GM12878 (cell line): ENCODE data around the gene SET. TPM values are rescaled to one million over a fixed set of nuclear protein-coding genes. Genes with fewer than 3 reads are reported as not detected.

Experiments
- ASH2L ChIP-seq: fragments of 300-600, 200-600 bp; sonication (generic); IDR thresholded peaks from 2 replicates; pipeline ENCODE4 v1.6.1; 2017; ENCODE audit warnings: low read depth, mild to moderate bottlenecking, borderline replicate concordance
- CBX5 ChIP-seq: sonication (generic); IDR thresholded peaks from 2 replicates; pipeline ENCODE4 v1.6.1; 2016; ENCODE audit warnings: low read depth, moderate library complexity, mild to moderate bottlenecking, inconsistent platforms
- CEBPB ChIP-seq, 2 experiments: fragments of 150-350 bp in 1 of 2; IDR thresholded peaks; 2 replicates each; pipeline ENCODE4 v1.6.1; 2012 to 2014; ENCODE audit warnings: low read depth in 2 of 2, low read length in 2 of 2, borderline replicate concordance in 1 of 2, inconsistent platforms in 1 of 2
- HCFC1 ChIP-seq: fragments of 150-350 bp; IDR thresholded peaks from 2 replicates; pipeline ENCODE4 v1.6.1; 2014; ENCODE audit warnings: low read length
- MTA3 ChIP-seq: IDR thresholded peaks from 2 replicates; pipeline ENCODE4 v1.6.1; 2012; ENCODE audit warnings: low read length, inconsistent platforms, borderline replicate concordance
- MYC ChIP-seq: IDR thresholded peaks from 2 replicates; pipeline ENCODE4 v1.6.1; 2011; ENCODE audit warnings: mild to moderate bottlenecking, low read length, moderate library complexity, inconsistent platforms; ENCODE audit not compliant: insufficient read depth, insufficient replicate concordance, insufficient read length, severe bottlenecking
- POLR2A ChIP-seq: IDR thresholded peaks from 2 replicates; pipeline ENCODE4 v1.6.1; 2011; ENCODE audit warnings: low read depth, mild to moderate bottlenecking, low read length
- RBBP5 ChIP-seq: fragments of 200-600 bp; sonication (generic); conservative IDR thresholded peaks from 2 replicates; pipeline ENCODE4 v1.6.1; 2016
- RELA ChIP-seq: fragments of 450-650 bp; IDR thresholded peaks from 2 replicates; pipeline ENCODE4 v1.8.0; 2014; ENCODE audit warnings: borderline replicate concordance; ENCODE audit not compliant: partially characterized antibody
- SPI1 ChIP-seq: IDR thresholded peaks from 2 replicates; pipeline ENCODE4 v1.6.1; 2011; ENCODE audit warnings: low read depth, mild to moderate bottlenecking, low read length, moderate library complexity, borderline replicate concordance; ENCODE audit not compliant: insufficient read depth
- SREBF2 ChIP-seq: IDR thresholded peaks from 2 replicates; pipeline ENCODE4 v1.6.1; 2012; ENCODE audit warnings: mild to moderate bottlenecking, low read length
- TCF7 ChIP-seq: IDR thresholded peaks from 2 replicates; pipeline ENCODE4 v1.6.1; 2014; ENCODE audit warnings: antibody characterized with exemption, borderline replicate concordance
- ZNF274 ChIP-seq: IDR thresholded peaks from one replicate; pipeline ENCODE4 v1.8.0; 2011; ENCODE audit not compliant: insufficient read length, insufficient read depth
- polyA plus RNA-seq, 11 experiments: library from polyadenylated mRNA; depleted of rRNA in 4 of 11; unstranded in 6 of 11; stranded (reverse) in 5 of 11; fragments of >200 nt; fragmentation: Nextera tagmentation in 4 of 11; fragmentation: Illumina TruSeq in 1 of 11; extraction: Ambion mirVana in 4 of 11; extraction: Trizol in 1 of 11; gene quantifications; 1 replicate in 1 of 11; 2 replicates in 10 of 11; pipeline versions ENCODE4 v1.2.1 to v1.2.3, GENCODE V29; 2011 to 2016; ENCODE audit warnings: inconsistent platforms in 2 of 11, missing spikeins in 2 of 11, low read depth in 1 of 11
- total RNA-seq, 4 experiments: library from RNA; depleted of rRNA in 3 of 4; stranded (reverse); fragments of >200 nt in 3 of 4; fragmentation: Illumina TruSeq in 1 of 4; extraction: Trizol in 1 of 4; gene quantifications; 2 replicates each; pipeline versions ENCODE4 v1.2.1 to v1.2.3, GENCODE V29; 2013 to 2021
- TF ChIP-seq, protein P1 (sequence below): fragments of 450-650 bp; IDR thresholded peaks from 2 replicates; pipeline ENCODE4 v1.6.1; 2017; ENCODE audit warnings: mild to moderate bottlenecking, moderate library complexity
- TF ChIP-seq, protein P2 (sequence below): fragments of 150-350 bp; IDR thresholded peaks from 2 replicates; pipeline ENCODE4 v1.6.1; 2016; ENCODE audit warnings: low read depth, low read length
- TF ChIP-seq, protein P3 (sequence below): IDR thresholded peaks from 2 replicates; pipeline ENCODE4 v1.6.1; 2011; ENCODE audit warnings: borderline replicate concordance, low read depth, mild to moderate bottlenecking, moderate library complexity, low read length; ENCODE audit not compliant: insufficient read depth, poor library complexity, severe bottlenecking
- TF ChIP-seq, protein P4 (sequence below): fragments of 450-650 bp; IDR thresholded peaks from 2 replicates; pipeline ENCODE4 v1.6.1; 2017; ENCODE audit warnings: low read depth, mild to moderate bottlenecking, moderate library complexity

The SET gene
- total and polyA plus RNA-seq, 10 of the 15 experiments (the other 5 are each of a cell fraction or from before 2014, with no cell fraction given): 284 to 706 (median 445) TPM

DNA sequence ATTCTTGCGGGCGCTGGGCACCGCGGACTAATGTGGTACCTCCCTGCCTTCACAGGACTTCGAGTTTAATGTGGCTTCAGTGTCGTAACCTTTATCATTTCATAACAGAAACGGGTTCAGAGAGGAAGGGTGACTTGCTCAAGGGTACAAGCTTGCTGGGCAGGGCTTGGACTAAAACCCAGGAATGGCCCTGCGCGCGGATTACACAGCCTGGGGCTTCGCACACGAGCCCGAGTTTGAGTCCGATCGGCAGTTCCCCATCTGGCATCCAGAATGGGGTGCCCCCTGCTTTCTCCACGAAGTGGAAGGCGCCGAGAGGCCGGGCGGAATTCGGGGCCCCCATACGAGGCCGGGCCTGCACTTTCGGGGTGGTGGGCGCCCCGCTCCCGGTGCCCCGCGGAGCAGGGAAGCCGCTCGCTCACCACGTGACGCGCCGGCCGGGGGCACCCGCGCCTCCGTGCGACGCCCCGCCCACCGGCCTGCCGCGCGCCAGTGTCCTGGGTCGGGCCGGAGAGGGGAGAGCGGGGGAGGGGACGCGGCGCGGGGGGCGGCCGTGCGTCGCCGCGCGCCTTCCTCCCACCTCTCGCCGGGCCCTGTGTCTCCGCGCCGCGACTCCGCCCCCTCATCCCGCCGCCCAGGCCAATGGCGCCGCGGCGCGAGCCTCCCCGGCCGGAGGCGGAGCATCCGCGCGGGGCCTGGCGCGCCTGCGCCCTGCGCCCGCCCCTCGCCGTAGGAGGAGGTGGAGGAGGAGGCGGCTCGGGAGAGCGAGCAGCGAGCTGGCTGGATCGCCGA is at the start of gene SET (continued):
- TF ChIP-seq ZNF274 (no peak), CBX5 (no peak), CEBPB (IDR thresholded peaks at IDR 0.05; ENCODE audit: borderline replicate concordance in 1 of 2, low read depth in 2 of 2, low read length in 2 of 2) (no peak), POLR2A (peak; percentile 90), MTA3 (no peak), RELA (no peak), SREBF2 (no peak), HCFC1 (peak; percentile 32; the same call in 1 of the 2 replicates), TCF7 (no peak), RBBP5 (no peak), MYC (peak; percentile 42), ASH2L (no peak), SPI1 (no peak)
- TF ChIP-seq, protein P1, sequence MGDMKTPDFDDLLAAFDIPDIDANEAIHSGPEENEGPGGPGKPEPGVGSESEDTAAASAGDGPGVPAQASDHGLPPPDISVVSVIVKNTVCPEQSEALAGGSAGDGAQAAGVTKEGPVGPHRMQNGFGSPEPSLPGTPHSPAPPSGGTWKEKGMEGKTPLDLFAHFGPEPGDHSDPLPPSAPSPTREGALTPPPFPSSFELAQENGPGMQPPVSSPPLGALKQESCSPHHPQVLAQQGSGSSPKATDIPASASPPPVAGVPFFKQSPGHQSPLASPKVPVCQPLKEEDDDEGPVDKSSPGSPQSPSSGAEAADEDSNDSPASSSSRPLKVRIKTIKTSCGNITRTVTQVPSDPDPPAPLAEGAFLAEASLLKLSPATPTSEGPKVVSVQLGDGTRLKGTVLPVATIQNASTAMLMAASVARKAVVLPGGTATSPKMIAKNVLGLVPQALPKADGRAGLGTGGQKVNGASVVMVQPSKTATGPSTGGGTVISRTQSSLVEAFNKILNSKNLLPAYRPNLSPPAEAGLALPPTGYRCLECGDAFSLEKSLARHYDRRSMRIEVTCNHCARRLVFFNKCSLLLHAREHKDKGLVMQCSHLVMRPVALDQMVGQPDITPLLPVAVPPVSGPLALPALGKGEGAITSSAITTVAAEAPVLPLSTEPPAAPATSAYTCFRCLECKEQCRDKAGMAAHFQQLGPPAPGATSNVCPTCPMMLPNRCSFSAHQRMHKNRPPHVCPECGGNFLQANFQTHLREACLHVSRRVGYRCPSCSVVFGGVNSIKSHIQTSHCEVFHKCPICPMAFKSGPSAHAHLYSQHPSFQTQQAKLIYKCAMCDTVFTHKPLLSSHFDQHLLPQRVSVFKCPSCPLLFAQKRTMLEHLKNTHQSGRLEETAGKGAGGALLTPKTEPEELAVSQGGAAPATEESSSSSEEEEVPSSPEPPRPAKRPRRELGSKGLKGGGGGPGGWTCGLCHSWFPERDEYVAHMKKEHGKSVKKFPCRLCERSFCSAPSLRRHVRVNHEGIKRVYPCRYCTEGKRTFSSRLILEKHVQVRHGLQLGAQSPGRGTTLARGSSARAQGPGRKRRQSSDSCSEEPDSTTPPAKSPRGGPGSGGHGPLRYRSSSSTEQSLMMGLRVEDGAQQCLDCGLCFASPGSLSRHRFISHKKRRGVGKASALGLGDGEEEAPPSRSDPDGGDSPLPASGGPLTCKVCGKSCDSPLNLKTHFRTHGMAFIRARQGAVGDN: peak; percentile 67
- TF ChIP-seq, protein P2, sequence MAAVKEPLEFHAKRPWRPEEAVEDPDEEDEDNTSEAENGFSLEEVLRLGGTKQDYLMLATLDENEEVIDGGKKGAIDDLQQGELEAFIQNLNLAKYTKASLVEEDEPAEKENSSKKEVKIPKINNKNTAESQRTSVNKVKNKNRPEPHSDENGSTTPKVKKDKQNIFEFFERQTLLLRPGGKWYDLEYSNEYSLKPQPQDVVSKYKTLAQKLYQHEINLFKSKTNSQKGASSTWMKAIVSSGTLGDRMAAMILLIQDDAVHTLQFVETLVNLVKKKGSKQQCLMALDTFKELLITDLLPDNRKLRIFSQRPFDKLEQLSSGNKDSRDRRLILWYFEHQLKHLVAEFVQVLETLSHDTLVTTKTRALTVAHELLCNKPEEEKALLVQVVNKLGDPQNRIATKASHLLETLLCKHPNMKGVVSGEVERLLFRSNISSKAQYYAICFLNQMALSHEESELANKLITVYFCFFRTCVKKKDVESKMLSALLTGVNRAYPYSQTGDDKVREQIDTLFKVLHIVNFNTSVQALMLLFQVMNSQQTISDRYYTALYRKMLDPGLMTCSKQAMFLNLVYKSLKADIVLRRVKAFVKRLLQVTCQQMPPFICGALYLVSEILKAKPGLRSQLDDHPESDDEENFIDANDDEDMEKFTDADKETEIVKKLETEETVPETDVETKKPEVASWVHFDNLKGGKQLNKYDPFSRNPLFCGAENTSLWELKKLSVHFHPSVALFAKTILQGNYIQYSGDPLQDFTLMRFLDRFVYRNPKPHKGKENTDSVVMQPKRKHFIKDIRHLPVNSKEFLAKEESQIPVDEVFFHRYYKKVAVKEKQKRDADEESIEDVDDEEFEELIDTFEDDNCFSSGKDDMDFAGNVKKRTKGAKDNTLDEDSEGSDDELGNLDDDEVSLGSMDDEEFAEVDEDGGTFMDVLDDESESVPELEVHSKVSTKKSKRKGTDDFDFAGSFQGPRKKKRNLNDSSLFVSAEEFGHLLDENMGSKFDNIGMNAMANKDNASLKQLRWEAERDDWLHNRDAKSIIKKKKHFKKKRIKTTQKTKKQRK: no peak
- TF ChIP-seq, protein P3, sequence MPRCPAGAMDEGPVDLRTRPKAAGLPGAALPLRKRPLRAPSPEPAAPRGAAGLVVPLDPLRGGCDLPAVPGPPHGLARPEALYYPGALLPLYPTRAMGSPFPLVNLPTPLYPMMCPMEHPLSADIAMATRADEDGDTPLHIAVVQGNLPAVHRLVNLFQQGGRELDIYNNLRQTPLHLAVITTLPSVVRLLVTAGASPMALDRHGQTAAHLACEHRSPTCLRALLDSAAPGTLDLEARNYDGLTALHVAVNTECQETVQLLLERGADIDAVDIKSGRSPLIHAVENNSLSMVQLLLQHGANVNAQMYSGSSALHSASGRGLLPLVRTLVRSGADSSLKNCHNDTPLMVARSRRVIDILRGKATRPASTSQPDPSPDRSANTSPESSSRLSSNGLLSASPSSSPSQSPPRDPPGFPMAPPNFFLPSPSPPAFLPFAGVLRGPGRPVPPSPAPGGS: no peak
- TF ChIP-seq, protein P4, sequence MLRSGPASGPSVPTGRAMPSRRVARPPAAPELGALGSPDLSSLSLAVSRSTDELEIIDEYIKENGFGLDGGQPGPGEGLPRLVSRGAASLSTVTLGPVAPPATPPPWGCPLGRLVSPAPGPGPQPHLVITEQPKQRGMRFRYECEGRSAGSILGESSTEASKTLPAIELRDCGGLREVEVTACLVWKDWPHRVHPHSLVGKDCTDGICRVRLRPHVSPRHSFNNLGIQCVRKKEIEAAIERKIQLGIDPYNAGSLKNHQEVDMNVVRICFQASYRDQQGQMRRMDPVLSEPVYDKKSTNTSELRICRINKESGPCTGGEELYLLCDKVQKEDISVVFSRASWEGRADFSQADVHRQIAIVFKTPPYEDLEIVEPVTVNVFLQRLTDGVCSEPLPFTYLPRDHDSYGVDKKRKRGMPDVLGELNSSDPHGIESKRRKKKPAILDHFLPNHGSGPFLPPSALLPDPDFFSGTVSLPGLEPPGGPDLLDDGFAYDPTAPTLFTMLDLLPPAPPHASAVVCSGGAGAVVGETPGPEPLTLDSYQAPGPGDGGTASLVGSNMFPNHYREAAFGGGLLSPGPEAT: no peak
